NCI-H446 treated with DMSO at 0.1 percent for 48 hours (cell line): ENCODE measurements around the gene OR2B2.
A peak's percentile ranks its signal among the peaks of the same experiment; 100 is the strongest.

Experiments
- DNase-seq: peaks from one replicate; lab custom pipeline; 2025; lab: John Stamatoyannopoulos, UW

OR2B2 gene

DNA sequence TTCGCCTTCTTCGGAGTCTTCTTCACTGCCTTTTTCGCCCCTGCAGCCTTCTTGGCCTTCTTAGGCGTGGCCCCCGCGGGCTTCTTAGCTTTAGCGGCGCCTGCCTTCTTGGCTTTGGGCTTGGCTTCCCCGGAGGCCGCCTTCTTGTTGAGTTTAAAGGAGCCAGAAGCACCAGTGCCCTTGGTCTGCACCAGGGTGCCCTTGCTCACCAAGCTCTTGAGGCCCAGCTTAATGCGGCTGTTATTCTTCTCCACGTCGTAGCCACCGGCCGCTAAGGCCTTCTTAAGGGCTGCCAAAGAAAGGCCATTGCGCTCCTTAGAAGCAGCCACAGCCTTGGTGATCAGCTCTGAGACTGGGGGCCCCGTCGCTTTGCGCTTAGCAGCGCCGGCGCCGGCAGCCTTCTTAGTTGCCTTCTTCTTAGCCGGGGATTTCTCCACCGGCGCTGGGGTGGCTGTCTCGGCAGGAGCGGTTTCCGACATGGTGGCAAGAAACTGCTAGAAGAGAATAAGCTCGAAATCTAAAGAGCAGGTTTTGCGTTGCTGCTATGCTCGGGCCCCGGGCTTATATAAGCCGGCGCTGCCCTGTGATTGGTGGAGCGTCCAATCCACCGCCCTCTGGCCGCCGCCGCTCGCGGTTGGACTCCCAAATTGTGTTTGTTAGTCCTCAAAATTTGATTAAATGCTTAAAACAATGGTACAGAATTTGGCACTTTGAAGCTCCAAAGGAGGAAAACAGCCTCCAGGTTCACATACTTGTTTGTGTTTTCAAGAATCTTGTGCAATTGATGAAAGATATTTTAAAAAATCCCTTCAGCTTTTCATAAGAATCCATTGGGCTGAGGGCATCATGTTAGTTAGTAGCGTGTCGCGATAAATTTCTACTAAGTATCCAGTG, 44.9 kb downstream of the OR2B2 start:
- DNase-seq, result no peak

DNA sequence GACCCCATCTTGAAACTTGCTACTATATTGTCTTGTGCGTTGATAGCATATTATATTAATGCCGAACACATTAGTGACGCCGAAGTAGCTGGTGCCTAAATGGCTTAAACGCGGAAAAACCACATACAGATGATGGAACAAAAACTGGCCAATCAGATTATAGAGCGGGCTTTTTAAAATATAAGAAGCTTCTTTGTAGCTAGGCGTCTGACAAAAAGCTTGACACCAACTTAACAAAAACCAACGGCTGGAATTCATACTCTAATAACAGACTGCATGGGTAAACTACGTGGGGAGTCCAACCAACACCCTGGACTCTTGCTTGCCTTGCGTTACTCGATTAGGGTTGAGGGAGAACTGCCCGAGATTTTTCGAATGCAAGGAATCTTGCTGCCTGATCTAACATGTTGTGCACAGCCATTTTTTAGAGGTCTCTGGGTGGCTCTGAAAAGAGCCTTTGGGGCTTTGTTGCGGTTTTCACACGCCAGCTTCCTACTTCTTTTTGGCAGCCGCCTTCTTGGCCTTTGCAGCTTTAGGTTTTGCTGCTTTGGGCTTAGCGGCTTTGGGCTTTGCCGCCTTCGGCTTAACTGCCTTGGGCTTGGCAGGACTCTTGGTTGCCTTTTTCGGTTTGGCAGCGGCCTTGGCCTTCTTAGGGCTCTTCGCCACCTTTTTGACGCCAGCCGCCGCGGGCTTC, 45.7 kb downstream of the OR2B2 start:
- DNase-seq, result no peak

DNA sequence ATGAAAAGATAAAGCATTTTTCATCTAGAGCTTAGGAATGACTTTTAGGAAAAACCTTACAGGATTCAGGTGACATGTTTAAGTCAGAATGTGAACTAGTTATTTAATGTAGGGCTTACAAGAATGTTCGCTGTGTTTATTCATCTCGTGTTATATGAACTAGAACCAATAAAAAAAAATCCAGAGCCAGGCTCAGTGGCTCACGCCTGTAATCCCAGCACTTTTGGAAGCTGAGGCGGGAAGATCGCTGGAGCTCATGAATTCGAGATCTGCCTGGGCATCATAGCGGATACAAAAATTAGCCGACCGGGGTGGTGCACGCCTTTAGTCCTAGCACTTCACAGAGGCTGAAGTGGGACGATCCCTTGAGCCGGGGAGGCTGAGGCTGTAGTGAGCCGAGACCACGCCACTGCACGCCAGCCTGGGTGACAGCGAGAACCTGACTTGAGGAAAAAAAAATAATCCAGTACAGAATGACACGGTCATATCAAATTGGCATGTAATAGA, 46.3 kb downstream of the OR2B2 start:
- no peak for DNase-seq

DNA sequence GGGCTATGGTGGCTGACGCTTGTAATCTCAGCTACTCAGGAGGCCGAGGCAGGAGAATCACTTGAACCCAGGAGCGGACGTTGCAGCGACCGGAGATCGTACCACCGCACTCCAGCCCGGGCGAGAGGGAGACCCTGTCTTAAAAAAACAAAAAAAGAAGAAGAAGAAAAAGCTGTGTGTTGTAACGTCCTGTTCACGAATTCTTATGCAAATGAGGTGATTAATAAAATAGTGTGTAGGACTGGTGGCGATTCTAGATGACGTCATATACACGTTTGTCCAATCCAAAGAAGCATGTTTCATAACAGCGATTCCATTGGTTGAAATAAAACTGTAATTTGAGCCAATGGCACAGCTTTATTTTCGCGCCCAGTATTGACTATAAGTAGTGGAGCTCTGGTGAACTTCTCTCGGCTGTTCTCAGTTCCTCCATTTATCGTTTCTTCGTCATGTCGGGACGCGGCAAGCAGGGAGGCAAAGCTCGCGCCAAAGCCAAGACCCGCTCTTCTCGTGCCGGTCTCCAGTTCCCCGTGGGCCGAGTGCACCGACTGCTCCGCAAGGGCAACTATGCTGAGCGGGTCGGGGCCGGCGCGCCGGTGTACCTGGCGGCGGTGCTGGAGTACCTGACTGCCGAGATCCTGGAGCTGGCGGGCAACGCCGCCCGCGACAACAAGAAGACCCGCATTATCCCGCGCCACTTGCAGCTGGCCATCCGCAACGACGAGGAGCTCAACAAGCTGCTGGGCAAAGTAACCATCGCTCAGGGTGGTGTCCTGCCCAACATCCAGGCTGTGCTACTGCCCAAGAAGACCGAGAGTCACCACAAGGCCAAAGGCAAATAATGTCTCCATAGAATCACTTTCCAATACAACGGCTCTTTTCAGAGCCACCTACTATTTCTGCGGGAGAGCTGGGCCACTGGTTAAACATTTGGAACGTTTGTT, 47.0 kb downstream of the OR2B2 start:
- DNase-seq, result peak; percentile 59

DNA sequence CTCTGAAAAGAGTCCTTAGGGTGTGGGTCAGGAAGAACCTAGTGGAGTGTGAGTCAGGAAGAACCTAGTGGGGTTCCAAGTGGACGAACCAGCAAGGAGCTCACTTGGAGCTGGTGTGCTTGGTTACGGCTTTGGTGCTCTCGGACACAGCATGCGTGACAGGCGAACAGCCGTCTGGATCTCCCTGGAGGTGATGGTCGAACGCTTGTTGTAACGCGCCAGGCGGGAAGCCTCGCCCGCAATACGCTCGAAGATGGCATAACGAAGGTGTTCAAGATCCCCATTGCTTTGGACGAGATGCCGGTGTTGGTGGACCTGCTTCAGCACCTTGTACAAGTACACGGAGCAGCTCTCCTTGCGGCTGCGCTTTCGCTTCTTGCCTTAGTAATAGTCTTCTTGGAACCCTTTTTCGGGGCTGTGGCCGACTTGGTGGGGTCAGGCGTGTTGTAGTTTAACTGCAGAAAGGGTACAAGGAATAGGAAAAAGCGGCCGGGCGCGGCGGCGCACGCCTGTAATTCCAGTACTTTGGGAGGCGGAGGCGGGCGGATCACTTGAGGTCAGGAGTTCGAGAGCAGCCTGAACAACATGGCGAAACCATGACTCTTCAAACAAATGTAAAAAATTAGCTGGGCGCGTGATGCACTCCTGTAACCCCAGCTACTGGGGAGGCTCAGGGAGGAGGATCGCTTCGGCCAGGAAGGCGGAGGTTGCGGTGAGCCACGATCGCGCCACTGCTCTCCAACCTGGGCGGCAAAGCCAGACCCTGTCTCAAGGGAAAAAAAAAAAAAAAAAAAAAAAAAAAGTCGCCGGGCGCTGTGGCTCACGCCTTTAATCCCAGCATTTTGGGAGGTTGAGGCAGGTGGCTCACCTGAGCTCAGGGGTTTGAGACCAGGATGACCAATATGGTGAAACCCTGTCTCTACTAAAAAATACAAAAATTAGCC, 48.0 kb downstream of the OR2B2 start:
- DNase-seq, result no peak

DNA sequence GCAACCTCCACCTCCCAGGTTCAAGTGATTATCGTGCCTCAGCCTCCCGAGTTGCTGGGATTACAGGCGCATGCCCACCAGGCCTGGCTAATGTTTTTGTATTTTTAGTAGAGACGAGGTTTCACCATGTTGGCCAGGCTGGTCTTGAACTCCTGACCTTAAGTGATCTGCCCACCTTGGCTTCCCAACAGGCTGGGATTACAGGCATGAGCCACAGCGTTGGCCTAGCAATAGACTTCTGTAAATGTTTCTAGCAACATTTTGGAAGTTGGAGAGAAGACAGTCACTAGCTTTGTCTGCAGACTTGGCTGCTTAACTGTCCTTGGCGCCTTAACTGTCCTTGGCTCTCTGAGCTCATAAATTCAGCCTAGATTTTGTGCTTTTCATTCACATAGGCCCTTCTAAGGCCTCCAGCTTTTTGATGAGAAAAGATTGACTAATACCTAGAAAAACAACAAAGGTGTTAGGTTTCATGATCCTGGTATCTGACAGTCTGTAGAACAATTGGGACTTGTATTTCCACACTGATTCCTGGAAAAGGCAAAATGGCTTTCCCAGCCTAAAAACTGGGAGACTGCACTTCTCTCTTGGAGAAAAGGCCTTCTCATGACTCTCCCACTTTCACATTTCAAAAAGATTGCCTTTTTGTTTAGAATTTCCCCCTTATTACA, 49.7 kb downstream of the OR2B2 start:
- DNase-seq, result no peak

DNA sequence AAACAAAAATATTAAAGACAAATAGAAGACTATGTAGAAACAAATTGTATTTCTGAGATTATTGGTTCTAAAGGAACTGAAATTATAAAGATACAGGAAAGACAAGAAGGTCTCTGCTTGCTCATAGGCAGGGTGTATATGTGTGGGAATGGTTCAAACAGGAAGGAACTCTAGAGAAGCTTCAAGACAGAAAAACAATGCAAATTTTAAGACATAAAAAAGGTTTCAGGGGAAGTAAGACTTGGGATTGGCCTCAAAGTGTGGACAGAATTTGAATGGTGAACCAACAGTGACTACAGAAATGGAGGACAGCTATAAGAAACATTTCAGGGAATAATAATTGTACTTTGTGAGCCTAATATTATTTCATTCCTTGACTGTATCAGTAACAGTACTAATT, 50.3 kb downstream of the OR2B2 start:
- DNase-seq, result no peak

DNA sequence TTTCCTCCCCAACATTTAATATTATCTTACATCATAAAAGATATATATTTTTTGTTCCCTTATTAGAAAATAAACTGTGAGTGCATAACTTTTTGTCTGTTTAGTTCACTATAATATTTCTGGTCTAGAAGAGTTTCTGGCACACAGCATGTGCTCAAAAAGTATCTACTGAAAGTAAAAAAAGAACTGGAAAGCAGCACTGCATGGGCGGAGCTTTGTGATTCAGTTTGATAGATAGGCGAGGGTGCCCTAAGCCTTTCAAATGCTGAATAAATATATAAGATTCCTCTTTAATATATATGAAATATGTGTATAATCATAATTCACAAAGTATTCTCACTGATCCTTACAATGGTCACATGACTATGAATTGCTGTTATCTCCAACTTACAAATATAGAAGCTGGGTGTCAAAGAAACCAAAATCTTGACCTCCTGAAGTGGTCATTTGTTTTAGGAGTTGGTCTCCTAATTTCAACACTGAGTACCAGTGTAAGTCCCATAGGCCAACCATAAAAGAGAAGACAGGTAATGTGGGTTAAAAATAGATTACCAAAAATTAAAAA, 50.8 kb downstream of the OR2B2 start:
- no peak for DNase-seq
